PC-9 (cell line): ENCODE data around the gene DRGX. TPM values are rescaled to one million over a fixed set of nuclear protein-coding genes. Genes with fewer than 3 reads are reported as not detected.

ENCODE experiments used
- BruUV-seq: library from RNA; stranded (reverse); fragments of 400-500 nt; replicated peaks from 2 replicates; lab custom pipeline; 2021; lab: Mats Ljungman, UMichigan
- CTCF ChIA-PET: fragments of 300-600 bp; sonication (Branson Sonifier 250); formaldehyde crosslinking; loops from one replicate; lab custom pipeline; 2022; ENCODE audit warnings: antibody characterized with exemption; lab: Charles Lee
- POLR2A ChIA-PET: fragments of 300-600 bp; sonication (Branson Sonifier 250); formaldehyde crosslinking; loops from one replicate; lab custom pipeline; 2022; ENCODE audit warnings: antibody characterized with exemption; ENCODE audit not compliant: unreplicated experiment; lab: Charles Lee
- DNase-seq, 2 experiments: peaks; one replicate each; pipeline versions ENCODE4 v3.0.0 to v3.0.0-alpha.2; 2015 to 2022; ENCODE audit warnings: mixed read lengths in 1 of 2
- H2AFZ ChIP-seq: fragments of 200-600 bp; sonication (generic); 2 replicates; pipeline ENCODE4 v1.8.1; 2017; ENCODE audit warnings: antibody characterized with exemption
- H3F3A ChIP-seq: fragments of 200-600 bp; sonication (generic); 2 replicates; pipeline ENCODE4 v1.8.1; 2017; ENCODE audit warnings: antibody characterized with exemption, mild to moderate bottlenecking, low read depth; ENCODE audit not compliant: insufficient read depth
- H3K27ac ChIP-seq: fragments of 200-600 bp; sonication (generic); 2 replicates; pipeline ENCODE4 v1.6.1; 2016; ENCODE audit warnings: mixed run types
- H3K27me3 ChIP-seq: fragments of 200-600 bp; sonication (generic); 2 replicates; pipeline ENCODE4 v1.6.1; 2016; ENCODE audit warnings: low read depth, mixed run types; ENCODE audit not compliant: insufficient read depth
- H3K36me3 ChIP-seq: fragments of 200-600 bp; sonication (generic); 2 replicates; pipeline ENCODE4 v1.6.1; 2016; ENCODE audit warnings: low read depth, mixed run types
- H3K4me1 ChIP-seq: fragments of 200-600 bp; sonication (generic); replicated peaks from 2 replicates; pipeline ENCODE4 v1.6.1; 2016; ENCODE audit warnings: mixed run types; ENCODE audit not compliant: insufficient read depth
- H3K4me2 ChIP-seq: fragments of 200-600 bp; sonication (generic); 2 replicates; pipeline ENCODE4 v1.6.1; 2017; ENCODE audit warnings: mixed run types
- H3K4me3 ChIP-seq: fragments of 200-600 bp; sonication (generic); 2 replicates; pipeline ENCODE4 v1.6.1; 2016; ENCODE audit warnings: mixed run types
- H3K79me2 ChIP-seq: fragments of 200-600 bp; sonication (generic); 2 replicates; pipeline ENCODE4 v1.6.1; 2017; ENCODE audit warnings: low read depth, mixed run types
- H3K9me2 ChIP-seq: fragments of 200-600 bp; sonication (generic); 2 replicates; pipeline ENCODE4 v1.8.1; 2017; ENCODE audit warnings: mild to moderate bottlenecking; ENCODE audit not compliant: insufficient read depth
- H3K9me3 ChIP-seq: fragments of 200-600 bp; sonication (generic); 2 replicates; pipeline ENCODE4 v1.8.1; 2016; ENCODE audit warnings: low read depth; ENCODE audit not compliant: insufficient read depth
- H4K20me1 ChIP-seq: fragments of 200-600 bp; sonication (generic); 2 replicates; pipeline ENCODE4 v1.8.1; 2017; ENCODE audit not compliant: insufficient read depth
- EZH2 ChIP-seq: fragments of 200-600 bp; sonication (generic); IDR thresholded peaks from 2 replicates; pipeline ENCODE4 v1.8.0; 2017; ENCODE audit warnings: antibody characterized with exemption, low read depth
- intact Hi-C: fragments of 100-400 bp; cut with micrococcal nuclease; formaldehyde crosslinking; loops from one replicate; pipeline ENCODE4 v1.10.0; 2022; ENCODE audit not compliant: unreplicated experiment
- total RNA-seq: library from RNA; stranded (reverse); gene quantifications from 2 replicates; pipeline ENCODE4 v1.2.3, GENCODE V29; 2021
- TF ChIP-seq, protein P1 (sequence below): fragments of 200-600 bp; sonication (generic); conservative IDR thresholded peaks from 2 replicates; pipeline ENCODE4 v1.6.1; 2017; ENCODE audit warnings: mixed run types, antibody characterized with exemption, mild to moderate bottlenecking, moderate library complexity

Gene DRGX
- total RNA-seq, 1 experiment from 2014 or later = not detected

DNA sequence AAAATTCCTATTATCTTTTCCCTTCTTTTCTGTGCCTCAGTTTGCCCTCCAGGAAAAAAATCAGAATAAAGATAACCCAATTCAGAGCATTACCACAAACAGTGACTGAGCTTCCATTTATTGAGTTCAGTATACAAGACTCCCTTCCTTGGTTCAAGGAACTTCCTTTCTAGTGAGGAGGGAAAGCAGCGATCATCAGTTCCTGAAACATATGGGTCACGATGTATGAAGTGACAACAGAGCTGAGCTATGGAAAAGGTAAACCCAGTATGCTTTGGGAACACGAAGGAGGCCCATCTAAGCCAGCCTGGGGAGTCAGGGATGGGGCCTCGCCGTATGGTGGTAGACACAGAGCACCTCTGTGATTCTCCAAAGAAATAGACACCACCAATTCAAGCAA, 81.1 kb downstream of the DRGX start:
- Histone ChIP-seq H3F3A (no peaks in the 10 kb centered on the region), H3K4me2 (no peak overlapping the region), H4K20me1 (no peaks in the 10 kb centered on the region), H3K9me3 (no peaks in the 10 kb centered on the region), H3K79me2 (no peaks in the 10 kb centered on the region), H3K4me3 (no peak overlapping the region), H3K27me3 (peaks cover 30% of the 10 kb centered on the region), H3K27ac (no peak overlapping the region), H2AFZ (no peak overlapping the region), H3K9me2 (no peaks in the 10 kb centered on the region), H3K4me1 (no peaks in the 10 kb centered on the region), H3K36me3 (no peaks in the 10 kb centered on the region)
- BruUV-seq = no TSS peak
- no peak for TF ChIP-seq EZH2
- TF ChIP-seq, protein P1, sequence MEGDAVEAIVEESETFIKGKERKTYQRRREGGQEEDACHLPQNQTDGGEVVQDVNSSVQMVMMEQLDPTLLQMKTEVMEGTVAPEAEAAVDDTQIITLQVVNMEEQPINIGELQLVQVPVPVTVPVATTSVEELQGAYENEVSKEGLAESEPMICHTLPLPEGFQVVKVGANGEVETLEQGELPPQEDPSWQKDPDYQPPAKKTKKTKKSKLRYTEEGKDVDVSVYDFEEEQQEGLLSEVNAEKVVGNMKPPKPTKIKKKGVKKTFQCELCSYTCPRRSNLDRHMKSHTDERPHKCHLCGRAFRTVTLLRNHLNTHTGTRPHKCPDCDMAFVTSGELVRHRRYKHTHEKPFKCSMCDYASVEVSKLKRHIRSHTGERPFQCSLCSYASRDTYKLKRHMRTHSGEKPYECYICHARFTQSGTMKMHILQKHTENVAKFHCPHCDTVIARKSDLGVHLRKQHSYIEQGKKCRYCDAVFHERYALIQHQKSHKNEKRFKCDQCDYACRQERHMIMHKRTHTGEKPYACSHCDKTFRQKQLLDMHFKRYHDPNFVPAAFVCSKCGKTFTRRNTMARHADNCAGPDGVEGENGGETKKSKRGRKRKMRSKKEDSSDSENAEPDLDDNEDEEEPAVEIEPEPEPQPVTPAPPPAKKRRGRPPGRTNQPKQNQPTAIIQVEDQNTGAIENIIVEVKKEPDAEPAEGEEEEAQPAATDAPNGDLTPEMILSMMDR = no peak
- POLR2A ChIA-PET = no interaction called here
- CTCF ChIA-PET = no interaction called here
- DNase-seq = no peak
- intact Hi-C loops = no loop called here

Other genes with a start within 250 kb of the DRGX start
- gene TMEM273, start 207.7 kb downstream of the DRGX start, total RNA-seq = 0.26 and 2.2 TPM in 2 replicates
- not detected in 2 replicates for gene C10orf71, start 96.9 kb downstream of the DRGX start, total RNA-seq
- gene ERCC6, start 143.0 kb upstream of the DRGX start, total RNA-seq = 47.1 and 49.7 TPM in 2 replicates
- gene SLC18A3, start 214.2 kb upstream of the DRGX start, total RNA-seq = not detected in 2 replicates
- gene CHAT, start 217.9 kb upstream of the DRGX start, total RNA-seq = not detected in 2 replicates